ENCODE results near the gene PIK3CG.
"Not testable (repeated sequence)": the region's sequence is repeated elsewhere in the genome, so short reads cannot be mapped to it uniquely, and the experiment has no call there.

PIK3CG gene

GRCh38 chr7:106888204-106888603 lies 23.1 kb downstream of the PIK3CG start:
- DNase-seq, result no peak

DNA sequence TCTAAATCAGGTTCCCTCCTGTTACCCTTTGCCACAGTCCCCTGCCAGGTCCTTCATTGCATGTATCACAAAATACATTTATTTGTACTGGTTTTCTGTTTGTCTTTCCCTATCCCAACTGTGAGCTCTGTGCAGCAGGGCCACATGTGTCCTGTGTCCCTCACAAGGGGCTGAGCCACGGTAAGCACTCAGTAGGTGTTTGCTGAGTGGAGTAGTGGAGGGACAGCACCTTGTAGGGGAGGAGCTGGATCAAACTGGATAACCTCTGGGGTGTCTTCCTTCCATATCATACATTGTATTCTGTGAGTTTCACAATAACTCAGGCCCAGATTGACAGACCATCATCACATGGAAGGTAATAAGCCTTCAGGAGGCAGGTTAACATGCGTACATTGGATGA lies 25.9 kb downstream of the PIK3CG start:
- no peak for DNase-seq

DNA sequence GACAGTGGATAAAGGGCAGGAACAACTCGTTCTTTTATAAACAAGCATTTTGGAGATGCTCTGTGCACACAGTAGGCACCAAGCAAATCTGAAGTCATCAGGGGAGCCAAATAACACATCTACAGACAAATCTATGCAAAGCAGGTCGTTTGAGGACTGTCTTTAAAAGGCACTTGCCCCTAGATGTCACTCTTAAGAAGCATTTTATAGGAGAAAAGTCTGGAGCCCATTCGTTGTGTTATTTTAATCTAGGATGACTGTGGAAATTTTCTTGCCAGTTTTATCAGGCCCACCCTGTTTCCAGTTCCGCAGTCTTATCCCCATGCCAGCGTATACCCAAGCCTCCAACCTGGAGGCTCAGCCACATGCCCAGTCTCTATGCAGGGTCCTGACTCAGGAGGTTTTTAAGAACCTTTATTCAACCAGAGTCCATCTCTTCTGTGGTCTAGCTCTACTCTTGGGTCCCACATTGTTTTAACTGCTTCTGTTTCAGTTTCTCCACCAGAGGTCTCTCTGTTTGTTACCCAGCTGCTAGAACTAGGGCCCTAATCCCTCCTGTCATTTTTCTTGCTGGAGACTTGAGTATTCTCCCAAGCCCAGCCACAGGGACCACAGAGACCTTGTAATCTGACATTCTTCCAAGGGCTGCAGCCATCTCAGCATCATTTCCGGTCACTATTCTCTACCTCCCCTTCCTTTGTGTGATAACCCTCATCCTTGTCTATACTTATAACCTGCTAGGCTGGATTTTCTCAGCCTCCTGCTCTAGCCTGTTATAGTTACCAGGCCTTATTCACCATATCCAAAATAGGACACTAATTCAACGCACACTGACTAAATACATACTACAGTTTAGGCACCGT lies 26.7 kb downstream of the PIK3CG start:
- no peak for DNase-seq

DNA sequence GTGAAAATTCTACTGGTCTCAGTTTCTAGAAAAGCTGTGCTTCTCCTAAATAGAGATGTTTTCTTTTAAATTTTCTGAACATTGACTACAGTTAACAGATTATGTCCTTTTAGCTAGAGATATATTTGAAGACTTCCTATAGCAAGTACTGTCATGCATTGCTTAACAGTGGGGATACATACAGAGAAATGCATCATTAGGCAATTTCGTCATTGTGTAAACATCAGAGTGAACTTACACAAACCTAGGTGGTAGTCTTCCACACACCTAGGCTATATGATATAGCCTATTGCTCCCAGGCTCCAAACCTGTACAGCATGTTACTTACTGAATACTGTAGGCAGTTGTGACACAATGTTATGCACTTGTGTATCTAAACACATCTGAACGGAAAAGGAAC lies 28.5 kb downstream of the PIK3CG start:
- no peak for DNase-seq

DNA sequence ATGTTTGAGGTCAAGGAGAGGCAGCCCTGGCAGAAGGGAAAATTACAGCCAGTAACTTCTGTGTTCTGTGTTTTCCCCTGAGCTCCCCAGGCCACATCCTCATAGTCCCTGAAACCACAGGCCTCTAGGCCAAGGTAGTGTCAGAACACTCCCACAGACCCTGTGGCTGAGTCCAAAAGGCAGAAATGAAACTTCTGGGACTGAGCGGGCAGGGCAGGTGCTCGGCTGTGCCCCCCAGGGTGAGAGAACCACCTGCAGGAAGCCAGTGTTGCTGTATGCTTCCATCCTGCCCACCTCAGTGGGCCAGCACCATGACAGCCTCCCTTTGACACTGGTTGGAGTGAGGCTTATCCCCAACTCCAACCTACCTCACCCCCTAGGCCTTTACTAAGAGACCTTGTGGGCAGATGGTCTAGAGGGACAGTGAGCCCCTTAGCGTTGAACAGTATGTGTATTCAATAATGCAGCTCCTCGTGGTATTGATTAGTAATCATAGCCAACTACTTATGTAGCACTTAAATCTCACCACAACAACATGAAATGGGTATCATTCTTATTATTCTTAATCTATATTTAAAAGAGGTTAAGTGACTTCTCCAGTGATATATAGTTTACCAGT lies 30.3 kb downstream of the PIK3CG start:
- peak; percentile 58 for DNase-seq

DNA sequence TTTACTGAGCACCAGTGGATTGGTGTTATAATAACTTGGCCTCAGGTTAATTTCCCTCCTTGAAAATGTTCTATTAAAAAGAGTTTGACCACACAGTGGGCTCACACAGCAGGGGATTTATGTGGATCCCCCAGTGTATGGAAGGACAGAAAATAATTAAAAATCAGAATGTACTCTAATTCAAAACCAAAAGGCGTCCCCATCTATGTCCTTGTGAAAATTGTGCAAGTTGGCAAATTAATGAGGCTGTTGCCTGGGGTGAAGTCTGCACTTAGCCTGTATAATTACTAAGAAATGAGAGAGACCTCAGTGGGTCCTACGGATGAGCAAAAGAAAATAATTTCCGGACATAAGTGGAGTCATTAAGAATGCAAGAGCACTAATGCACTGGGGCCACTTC lies 31.1 kb downstream of the PIK3CG start:
- DNase-seq, result no peak

DNA sequence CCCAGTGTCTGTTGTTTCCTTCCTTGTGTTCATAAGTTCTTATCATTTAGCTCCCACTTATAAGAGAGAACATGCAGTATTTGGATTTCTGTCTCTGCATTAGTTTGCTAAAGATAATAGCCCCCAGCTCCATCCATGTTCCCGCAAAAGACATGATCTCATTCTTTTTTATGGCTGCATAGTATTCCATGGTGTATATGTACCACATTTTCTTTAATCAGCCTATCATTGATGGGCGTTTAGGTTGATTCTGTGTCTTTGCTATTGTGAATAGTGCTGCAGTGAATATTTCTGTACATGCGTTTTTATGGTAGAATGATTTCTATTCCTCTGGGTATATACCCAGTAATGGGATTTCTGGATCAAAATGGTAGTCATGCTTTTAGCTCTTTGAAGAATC lies 32.5 kb downstream of the PIK3CG start:
- not testable (repeated sequence) for DNase-seq

- not testable (repeated sequence) for DNase-seq
Measured at GRCh38 chr7:106898967-106899366, 33.9 kb downstream of the PIK3CG start.

DNA sequence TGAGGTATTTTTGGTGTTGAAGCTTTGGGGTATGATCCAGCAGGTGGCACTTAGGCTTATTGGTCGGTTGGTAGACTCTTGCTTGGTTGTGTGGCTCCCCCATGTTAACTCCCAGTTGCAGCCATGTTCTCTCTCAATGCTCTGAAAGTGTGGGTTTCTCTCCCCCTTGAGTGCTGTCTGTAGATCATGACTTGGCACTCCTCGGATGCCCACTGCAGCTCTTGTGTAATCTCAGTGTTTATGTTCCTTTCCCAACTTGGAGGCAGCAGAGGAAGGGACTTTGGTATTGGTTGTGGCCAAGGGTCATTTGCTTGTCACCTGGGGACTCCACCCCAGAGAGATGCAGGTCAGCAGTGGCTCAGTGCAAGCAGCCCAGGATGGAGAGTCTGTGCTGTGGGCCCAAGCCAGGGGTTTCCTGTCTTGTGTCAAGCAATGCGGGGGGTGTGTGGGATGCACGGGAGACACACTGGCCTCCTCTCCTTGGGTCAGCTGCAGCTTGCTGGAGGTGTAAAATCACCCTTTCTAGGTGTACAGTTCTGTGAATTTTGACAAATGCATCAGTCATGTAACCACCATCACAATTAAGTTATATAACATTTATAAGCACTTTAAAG lies 36.9 kb downstream of the PIK3CG start:
- DNase-seq, result peak; percentile 4

DNA sequence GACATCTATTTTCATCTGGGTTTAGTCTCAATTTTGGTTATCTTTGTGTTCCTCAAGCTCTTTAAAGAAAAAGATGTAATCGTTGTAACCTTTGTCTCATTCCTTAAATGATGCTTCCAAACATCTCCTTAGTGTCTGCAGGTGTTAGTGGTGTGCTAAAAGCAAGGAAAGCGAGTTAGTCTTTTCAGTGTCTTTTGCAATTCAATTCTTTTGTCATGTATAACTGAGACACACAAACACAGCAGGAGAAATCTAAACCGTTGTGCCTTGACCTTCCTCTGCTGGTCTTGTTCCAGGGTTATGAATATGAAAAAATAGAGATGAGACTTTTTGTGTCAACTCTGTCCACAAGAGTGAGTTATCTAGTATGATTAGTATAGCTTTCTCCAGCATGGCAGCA lies 40.7 kb downstream of the PIK3CG start:
- DNase-seq, result no peak

GRCh38 chr7:106911959-106912358 lies 46.9 kb downstream of the PIK3CG start:
- no peak for DNase-seq

GRCh38 chr7:106914018-106914607 lies 49.0 kb downstream of the PIK3CG start:
- DNase-seq, result no peak

- no peak for DNase-seq
Measured at GRCh38 chr7:106915407-106915806, 50.3 kb downstream of the PIK3CG start.

DNA sequence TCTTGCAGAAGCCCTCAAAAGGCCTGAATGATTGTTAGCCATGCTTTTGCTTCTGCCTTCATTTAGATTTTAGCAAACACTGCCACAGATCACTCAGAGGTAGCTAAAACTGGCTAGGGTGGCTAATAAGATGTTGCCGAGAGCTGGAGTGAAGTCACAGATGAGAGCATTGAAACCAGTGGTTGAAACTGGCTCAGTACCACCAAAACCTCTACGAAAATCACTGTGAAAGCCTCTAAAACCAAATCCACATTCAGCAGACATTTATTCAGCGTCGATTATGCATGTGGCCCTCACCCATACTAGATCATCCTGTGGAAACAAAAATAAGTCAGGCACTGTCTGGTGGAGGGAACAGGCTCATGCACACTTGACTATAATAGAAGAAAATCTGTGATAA lies 50.8 kb downstream of the PIK3CG start:
- no peak for DNase-seq

DNA sequence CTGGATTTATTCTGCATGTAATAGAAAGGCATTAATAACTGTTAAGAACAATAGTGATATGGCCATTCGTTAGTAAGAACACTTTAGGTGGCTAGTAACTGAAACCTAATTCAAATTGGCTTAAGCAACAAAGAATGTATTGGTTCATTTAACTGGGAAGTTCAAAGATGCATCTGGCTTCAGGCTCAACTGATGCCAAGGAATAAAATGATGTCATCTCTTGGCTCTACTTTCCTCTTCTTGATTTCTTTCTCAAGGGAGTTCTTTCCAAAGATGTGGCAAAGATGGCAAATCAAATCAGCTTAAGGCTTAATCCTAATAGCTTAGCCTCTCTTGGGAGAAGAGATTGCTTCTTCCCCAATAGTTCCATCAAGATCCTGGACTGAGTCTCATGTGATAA lies 51.6 kb downstream of the PIK3CG start:
- DNase-seq, result no peak

DNA sequence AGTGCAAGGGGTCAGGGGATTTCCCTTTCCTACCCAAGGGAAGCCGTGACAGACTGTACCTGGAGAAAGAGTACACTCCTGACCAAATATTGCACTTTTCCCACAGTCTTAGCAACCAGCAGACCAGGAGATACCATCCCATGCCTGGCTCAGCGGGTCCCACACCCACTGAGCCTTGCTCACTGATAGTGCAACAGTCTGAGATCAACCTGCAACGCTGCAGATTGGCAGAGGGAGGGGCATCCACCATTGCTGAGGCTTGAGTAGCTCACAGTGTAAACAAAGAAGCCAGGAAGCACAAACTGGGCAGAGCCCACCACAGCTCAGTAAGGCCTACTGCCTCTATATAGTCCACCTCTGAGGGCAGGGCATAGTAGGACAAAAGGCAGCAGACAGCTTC lies 53.9 kb downstream of the PIK3CG start:
- DNase-seq, result no peak

DNA sequence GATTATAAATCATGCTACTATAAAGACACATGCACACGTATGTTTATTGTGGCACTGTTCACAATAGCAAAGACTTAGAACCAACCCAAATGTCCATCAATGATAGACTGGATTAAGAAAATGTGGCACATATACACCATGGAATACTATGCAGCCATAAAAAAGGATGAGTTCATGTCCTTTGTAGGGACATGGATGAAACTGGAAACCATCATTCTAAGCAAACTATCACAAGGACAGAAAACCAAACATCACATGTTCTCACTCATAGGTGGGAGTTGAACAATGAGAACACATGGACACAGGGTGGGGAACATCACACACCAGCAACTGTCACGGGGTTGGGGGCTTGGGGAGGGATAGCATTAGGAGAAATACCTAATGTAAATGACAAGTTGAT lies 59.4 kb downstream of the PIK3CG start:
- DNase-seq, result not testable (repeated sequence)

DNA sequence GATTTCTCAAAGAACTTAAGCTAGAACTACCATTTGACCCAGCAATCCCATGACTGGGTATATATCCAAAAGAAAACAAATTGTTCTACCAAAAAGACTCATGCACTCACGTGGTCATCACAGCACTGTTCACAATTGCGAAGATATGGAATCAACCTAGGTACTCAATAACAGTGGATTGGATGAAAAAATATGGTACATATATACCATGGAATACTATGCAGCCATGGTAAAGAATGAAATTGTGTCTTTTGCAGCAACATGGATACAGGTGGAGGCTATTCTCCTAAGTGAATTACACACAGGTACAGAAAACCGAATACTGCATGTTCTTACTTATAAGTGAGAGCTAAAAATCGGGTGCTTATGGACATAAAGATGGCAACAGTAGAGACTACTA lies 61.8 kb downstream of the PIK3CG start:
- DNase-seq, result no peak

- DNase-seq, result no peak
Measured at GRCh38 chr7:106927536-106927935, 62.5 kb downstream of the PIK3CG start.

GRCh38 chr7:106929616-106930015 lies 64.5 kb downstream of the PIK3CG start:
- DNase-seq, result not testable (repeated sequence)

GRCh38 chr7:106936236-106936635 lies 71.2 kb downstream of the PIK3CG start:
- no peak for DNase-seq

DNA sequence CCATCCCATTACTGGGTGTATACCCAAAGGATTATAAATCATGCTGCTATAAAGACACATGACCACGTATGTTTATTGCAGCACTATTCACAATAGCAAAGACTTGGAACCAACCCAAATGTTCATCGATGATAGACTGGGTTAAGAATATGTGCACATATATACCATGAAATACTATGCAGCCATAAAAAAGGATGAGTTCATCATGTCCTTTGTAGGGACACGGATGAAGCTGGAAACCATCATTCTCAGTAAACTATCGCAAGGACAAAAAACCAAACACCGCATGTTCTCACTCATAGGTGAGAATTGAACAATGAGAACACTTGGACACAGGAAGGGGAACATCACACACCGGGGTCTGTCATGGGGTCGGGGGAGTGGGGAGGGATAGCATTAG lies 73.0 kb downstream of the PIK3CG start:
- DNase-seq, result not testable (repeated sequence)

- no peak for DNase-seq
Measured at GRCh38 chr7:106938803-106939202, 73.7 kb downstream of the PIK3CG start.
